GM18517 (cell line): ENCODE measurements around the gene S1PR3.

Source experiments
- ATAC-seq: cut with Tn5 transposase; IDR thresholded peaks from one replicate; pipeline ENCODE4 v1.9.1; 2021; ENCODE audit warnings: mild to moderate bottlenecking, moderate library complexity; ENCODE audit not compliant: unreplicated experiment

S1PR3 gene

GRCh38 chr9:89008055-89008743, 16.9 kb downstream of the S1PR3 start:
- no peak for ATAC-seq

- no peak for ATAC-seq
Measured at GRCh38 chr9:89008744-89009545, 17.7 kb downstream of the S1PR3 start.

GRCh38 chr9:89009546-89009840, 18.2 kb downstream of the S1PR3 start:
- no peak for ATAC-seq

GRCh38 chr9:89010056-89010455, 18.8 kb downstream of the S1PR3 start:
- no peak for ATAC-seq

- no peak for ATAC-seq
Measured at GRCh38 chr9:89010526-89011111, 19.4 kb downstream of the S1PR3 start.

GRCh38 chr9:89011683-89012082, 20.4 kb downstream of the S1PR3 start:
- ATAC-seq: no peak

- no peak for ATAC-seq
Measured at GRCh38 chr9:89012294-89013042, 21.2 kb downstream of the S1PR3 start.

- ATAC-seq: no peak
Measured at GRCh38 chr9:89013660-89014059, 22.4 kb downstream of the S1PR3 start.

- ATAC-seq: no peak
Measured at GRCh38 chr9:89014153-89014552, 22.9 kb downstream of the S1PR3 start.

- no peak for ATAC-seq
Measured at GRCh38 chr9:89015336-89015735, 24.1 kb downstream of the S1PR3 start.

- no peak for ATAC-seq
Measured at GRCh38 chr9:89020754-89021153, 29.5 kb downstream of the S1PR3 start.

GRCh38 chr9:89021154-89021803, 30.0 kb downstream of the S1PR3 start:
- ATAC-seq: no peak

GRCh38 chr9:89022001-89022759, 30.9 kb downstream of the S1PR3 start:
- no peak for ATAC-seq

GRCh38 chr9:89022902-89023301, 31.6 kb downstream of the S1PR3 start:
- no peak for ATAC-seq

GRCh38 chr9:89023740-89024139, 32.5 kb downstream of the S1PR3 start:
- no peak for ATAC-seq

GRCh38 chr9:89024727-89025126, 33.5 kb downstream of the S1PR3 start:
- no peak for ATAC-seq

GRCh38 chr9:89025553-89025952, 34.3 kb downstream of the S1PR3 start:
- no peak for ATAC-seq

GRCh38 chr9:89026876-89027275, 35.6 kb downstream of the S1PR3 start:
- no peak for ATAC-seq

- ATAC-seq: no peak
Measured at GRCh38 chr9:89029788-89030187, 38.5 kb downstream of the S1PR3 start.

- ATAC-seq: no peak
Measured at GRCh38 chr9:89032173-89032572, 40.9 kb downstream of the S1PR3 start.
